ENCODE results near the gene PRMT7.

DNA sequence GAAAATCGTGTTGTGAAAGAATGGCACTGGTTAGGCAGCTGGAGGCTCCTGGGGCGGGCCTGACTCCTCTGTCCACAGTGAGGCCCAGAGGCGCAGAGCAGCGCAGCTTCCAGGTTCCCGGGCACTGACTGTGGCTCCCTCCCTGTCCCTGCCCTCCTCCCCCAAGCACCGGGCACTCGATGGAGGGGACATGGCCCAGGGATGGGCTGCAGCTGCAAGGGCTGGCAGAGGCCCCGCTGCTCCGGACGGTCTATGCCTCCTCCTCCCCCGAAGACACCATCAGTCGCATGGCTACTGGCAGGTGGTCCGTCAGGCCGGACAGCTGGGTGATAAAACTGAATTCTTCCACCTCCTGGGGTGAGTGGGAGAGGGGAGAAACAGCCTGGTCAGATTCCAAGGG, 50.1 kb downstream of the PRMT7 start:
- TF ChIP-seq, protein P1, sequence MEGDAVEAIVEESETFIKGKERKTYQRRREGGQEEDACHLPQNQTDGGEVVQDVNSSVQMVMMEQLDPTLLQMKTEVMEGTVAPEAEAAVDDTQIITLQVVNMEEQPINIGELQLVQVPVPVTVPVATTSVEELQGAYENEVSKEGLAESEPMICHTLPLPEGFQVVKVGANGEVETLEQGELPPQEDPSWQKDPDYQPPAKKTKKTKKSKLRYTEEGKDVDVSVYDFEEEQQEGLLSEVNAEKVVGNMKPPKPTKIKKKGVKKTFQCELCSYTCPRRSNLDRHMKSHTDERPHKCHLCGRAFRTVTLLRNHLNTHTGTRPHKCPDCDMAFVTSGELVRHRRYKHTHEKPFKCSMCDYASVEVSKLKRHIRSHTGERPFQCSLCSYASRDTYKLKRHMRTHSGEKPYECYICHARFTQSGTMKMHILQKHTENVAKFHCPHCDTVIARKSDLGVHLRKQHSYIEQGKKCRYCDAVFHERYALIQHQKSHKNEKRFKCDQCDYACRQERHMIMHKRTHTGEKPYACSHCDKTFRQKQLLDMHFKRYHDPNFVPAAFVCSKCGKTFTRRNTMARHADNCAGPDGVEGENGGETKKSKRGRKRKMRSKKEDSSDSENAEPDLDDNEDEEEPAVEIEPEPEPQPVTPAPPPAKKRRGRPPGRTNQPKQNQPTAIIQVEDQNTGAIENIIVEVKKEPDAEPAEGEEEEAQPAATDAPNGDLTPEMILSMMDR (IDR thresholded peaks at IDR 0.05 in 8 of 11, conservative IDR thresholded peaks at IDR 0.05 in 3 of 11), result no peak
- TF ChIP-seq POLR2A (IDR thresholded peaks at IDR 0.05), result no peak
